ENCODE results near the gene CSRNP3.

The CSRNP3 gene

DNA sequence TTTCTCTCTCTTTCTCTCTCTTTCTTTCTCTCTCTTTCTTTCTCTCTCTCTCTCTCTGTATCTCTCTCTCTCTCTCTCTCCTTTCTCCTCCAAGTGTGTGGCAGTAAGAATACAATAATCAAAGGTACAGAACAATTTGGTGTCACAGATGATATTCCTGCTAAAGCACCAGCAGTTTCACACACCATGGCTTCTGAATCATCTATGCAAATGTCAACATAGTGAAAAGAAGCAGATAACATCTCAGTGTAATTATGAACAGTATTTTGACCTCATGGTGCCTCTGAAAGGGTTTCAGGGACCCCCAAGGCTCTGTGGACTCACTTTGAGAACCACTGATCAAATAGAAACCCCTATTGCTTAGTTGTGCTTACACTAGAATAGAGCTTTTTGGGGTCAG is 38.5 kb upstream of the CSRNP3 start:
- Histone ChIP-seq H3K36me3 (ENCODE audit: insufficient read depth, low read length) (no peaks in the 10 kb centered on the region), H3K27me3 (ENCODE audit: insufficient read depth, low read length, poor library complexity, severe bottlenecking) (no peaks in the 10 kb centered on the region), H2AFZ (ENCODE audit: low read length) (no peak overlapping the region), H3K9me3 (ENCODE audit: insufficient read depth, low read depth, low read length) (no peaks in the 10 kb centered on the region), H3K79me2 (ENCODE audit: insufficient read depth, low read length) (no peaks in the 10 kb centered on the region), H3K9me2 (replicated peaks; ENCODE audit: low read depth, low read length) (no peaks in the 10 kb centered on the region), H4K20me1 (ENCODE audit: insufficient read depth, low read length, poor library complexity, severe bottlenecking) (no peaks in the 10 kb centered on the region), H3F3A (ENCODE audit: low read depth) (0 out of 2 replicates have a peak, but pooled peaks cover 2% of the 10 kb centered on the region), H3K4me1 (ENCODE audit: insufficient read depth, low read length, poor library complexity, severe bottlenecking) (peaks cover 5% of the 10 kb centered on the region), H3K4me2 (ENCODE audit: low read depth, low read length, poor library complexity, severe bottlenecking) (no peak overlapping the region), H3K4me3 (ENCODE audit: low read length, poor library complexity, severe bottlenecking) (no peak overlapping the region), H3K9ac (ENCODE audit: low read depth, low read length, poor library complexity, severe bottlenecking) (no peak overlapping the region)
- no peak for TF ChIP-seq EZH2phosphoT487 (IDR thresholded peaks at IDR 0.05; ENCODE audit: borderline replicate concordance)
- TF ChIP-seq, protein P1, sequence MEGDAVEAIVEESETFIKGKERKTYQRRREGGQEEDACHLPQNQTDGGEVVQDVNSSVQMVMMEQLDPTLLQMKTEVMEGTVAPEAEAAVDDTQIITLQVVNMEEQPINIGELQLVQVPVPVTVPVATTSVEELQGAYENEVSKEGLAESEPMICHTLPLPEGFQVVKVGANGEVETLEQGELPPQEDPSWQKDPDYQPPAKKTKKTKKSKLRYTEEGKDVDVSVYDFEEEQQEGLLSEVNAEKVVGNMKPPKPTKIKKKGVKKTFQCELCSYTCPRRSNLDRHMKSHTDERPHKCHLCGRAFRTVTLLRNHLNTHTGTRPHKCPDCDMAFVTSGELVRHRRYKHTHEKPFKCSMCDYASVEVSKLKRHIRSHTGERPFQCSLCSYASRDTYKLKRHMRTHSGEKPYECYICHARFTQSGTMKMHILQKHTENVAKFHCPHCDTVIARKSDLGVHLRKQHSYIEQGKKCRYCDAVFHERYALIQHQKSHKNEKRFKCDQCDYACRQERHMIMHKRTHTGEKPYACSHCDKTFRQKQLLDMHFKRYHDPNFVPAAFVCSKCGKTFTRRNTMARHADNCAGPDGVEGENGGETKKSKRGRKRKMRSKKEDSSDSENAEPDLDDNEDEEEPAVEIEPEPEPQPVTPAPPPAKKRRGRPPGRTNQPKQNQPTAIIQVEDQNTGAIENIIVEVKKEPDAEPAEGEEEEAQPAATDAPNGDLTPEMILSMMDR (conservative IDR thresholded peaks at IDR 0.05; ENCODE audit: low read length), result no peak

DNA sequence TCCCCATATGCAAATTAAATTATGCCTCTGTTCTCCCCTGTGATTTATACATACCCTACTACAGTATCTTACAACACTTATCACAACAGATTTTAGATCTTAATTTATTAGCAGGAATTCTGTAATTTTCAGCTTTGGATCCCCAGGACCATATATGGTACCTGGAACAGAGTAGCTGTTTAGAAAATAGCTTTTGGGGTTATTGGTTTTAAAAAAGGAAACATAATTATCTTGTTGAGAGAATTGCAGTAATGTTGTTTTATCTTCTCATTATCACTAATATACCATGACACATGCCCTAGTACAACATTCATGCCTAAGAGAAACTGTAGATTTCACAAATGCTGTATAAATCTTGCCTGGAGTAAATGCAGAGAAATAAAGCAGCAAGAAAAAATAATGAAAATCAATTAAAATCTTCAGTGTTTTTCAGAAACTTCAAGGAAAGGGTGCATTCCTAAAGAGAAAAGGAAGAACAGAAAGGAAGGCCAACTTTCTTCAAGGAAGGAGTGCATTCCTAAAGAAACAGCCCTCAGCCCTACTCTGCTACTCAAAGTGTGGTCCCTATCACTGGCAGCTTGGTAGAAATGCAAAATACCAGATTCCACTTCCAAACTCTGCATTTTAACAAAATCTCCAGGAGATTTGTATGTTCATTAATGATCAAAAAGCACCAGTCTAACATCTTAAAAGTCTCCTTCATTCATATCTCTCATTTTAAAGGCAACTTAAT is 37.1 kb upstream of the CSRNP3 start:
- Histone ChIP-seq H3F3A (ENCODE audit: low read depth) (0 out of 2 replicates have a peak, but pooled peaks cover 2% of the 10 kb centered on the region), H3K9me3 (ENCODE audit: insufficient read depth, low read depth, low read length) (no peaks in the 10 kb centered on the region), H3K36me3 (ENCODE audit: insufficient read depth, low read length) (no peaks in the 10 kb centered on the region), H2AFZ (ENCODE audit: low read length) (peak overlapping the region; percentile 5; the same call in 1 of the 2 replicates), H4K20me1 (ENCODE audit: insufficient read depth, low read length, poor library complexity, severe bottlenecking) (no peaks in the 10 kb centered on the region), H3K9me2 (replicated peaks; ENCODE audit: low read depth, low read length) (no peaks in the 10 kb centered on the region), H3K4me3 (ENCODE audit: low read length, poor library complexity, severe bottlenecking) (no peak overlapping the region), H3K79me2 (ENCODE audit: insufficient read depth, low read length) (no peaks in the 10 kb centered on the region), H3K9ac (ENCODE audit: low read depth, low read length, poor library complexity, severe bottlenecking) (no peak overlapping the region), H3K27me3 (ENCODE audit: insufficient read depth, low read length, poor library complexity, severe bottlenecking) (no peaks in the 10 kb centered on the region), H3K4me1 (ENCODE audit: insufficient read depth, low read length, poor library complexity, severe bottlenecking) (peaks cover 16% of the 10 kb centered on the region), H3K4me2 (ENCODE audit: low read depth, low read length, poor library complexity, severe bottlenecking) (no peak overlapping the region)
- TF ChIP-seq, protein P1 (conservative IDR thresholded peaks at IDR 0.05; ENCODE audit: low read length), result no peak
- TF ChIP-seq EZH2phosphoT487 (IDR thresholded peaks at IDR 0.05; ENCODE audit: borderline replicate concordance), result no peak

DNA sequence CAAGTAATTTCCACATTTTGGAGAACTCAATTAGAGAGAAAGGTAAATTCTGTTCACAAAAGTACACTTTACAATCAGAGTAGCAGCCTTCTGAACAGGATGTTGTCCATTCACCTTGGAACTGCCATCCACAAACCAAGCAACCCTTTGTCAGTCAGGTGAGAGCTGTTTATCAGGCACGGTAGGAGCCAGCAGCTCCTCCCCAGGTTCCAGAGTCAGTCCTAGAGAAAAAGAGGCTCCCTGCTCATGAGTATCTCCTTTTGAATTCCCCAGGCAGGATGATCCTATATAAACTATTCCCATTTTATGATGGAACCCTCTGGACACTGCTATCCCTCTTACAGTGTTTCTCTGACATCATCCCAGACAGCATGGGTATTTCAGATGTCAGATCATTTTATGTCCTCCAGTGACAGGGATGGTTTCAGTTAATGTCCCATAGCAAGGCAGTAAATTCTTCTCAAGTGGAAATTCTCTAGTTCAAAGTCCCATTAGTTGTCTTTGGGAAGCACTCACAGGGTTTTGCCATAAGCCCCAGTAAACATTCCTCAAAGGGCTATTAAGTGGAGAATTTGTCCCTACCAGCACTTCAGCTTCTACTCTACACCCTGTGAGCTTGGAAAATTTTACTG is 34.5 kb upstream of the CSRNP3 start:
- H3K36me3 ChIP-seq (ENCODE audit: insufficient read depth, low read length), result no peaks in the 10 kb centered on the region
- H3F3A ChIP-seq (ENCODE audit: low read depth), result no peaks in the 10 kb centered on the region
- no peaks in the 10 kb centered on the region for H3K79me2 ChIP-seq (ENCODE audit: insufficient read depth, low read length)
- H3K4me3 ChIP-seq (ENCODE audit: low read length, poor library complexity, severe bottlenecking), result no peak overlapping the region
- H2AFZ ChIP-seq (ENCODE audit: low read length), result no peak overlapping the region
- H3K9me2 ChIP-seq (replicated peaks; ENCODE audit: low read depth, low read length), result no peaks in the 10 kb centered on the region
- H3K4me1 ChIP-seq (ENCODE audit: insufficient read depth, low read length, poor library complexity, severe bottlenecking), result peaks cover 13% of the 10 kb centered on the region
- no peak overlapping the region for H3K4me2 ChIP-seq (ENCODE audit: low read depth, low read length, poor library complexity, severe bottlenecking)
- H3K9me3 ChIP-seq (ENCODE audit: insufficient read depth, low read depth, low read length), result no peaks in the 10 kb centered on the region
- no peaks in the 10 kb centered on the region for H4K20me1 ChIP-seq (ENCODE audit: insufficient read depth, low read length, poor library complexity, severe bottlenecking)
- H3K9ac ChIP-seq (ENCODE audit: low read depth, low read length, poor library complexity, severe bottlenecking), result no peak overlapping the region
- H3K27me3 ChIP-seq (ENCODE audit: insufficient read depth, low read length, poor library complexity, severe bottlenecking), result no peaks in the 10 kb centered on the region
- TF ChIP-seq, protein P1 (conservative IDR thresholded peaks at IDR 0.05; ENCODE audit: low read length), result no peak
- TF ChIP-seq EZH2phosphoT487 (IDR thresholded peaks at IDR 0.05; ENCODE audit: borderline replicate concordance), result no peak

Measured in Loucy (cell line).